KMS-11 (cell line): ENCODE data around the gene GJC1.

Source experiments
- H2AFZ ChIP-seq: fragments of 200-600 bp; sonication (generic); 2 replicates; pipeline ENCODE4 v1.6.1; 2016; ENCODE audit warnings: antibody characterized with exemption, mixed run types, low read depth
- H3K27ac ChIP-seq: fragments of 200-600 bp; sonication (generic); 2 replicates; pipeline ENCODE4 v1.6.1; 2016; ENCODE audit warnings: mild to moderate bottlenecking, mixed run types
- H3K27me3 ChIP-seq: fragments of 200-600 bp; sonication (generic); 2 replicates; pipeline ENCODE4 v1.6.1; 2017; ENCODE audit warnings: mild to moderate bottlenecking, low read depth, mixed run types, moderate library complexity; ENCODE audit not compliant: insufficient read depth
- H3K36me3 ChIP-seq: fragments of 200-600 bp; sonication (generic); 2 replicates; pipeline ENCODE4 v1.6.1; 2017; ENCODE audit warnings: mild to moderate bottlenecking, mixed run types; ENCODE audit not compliant: insufficient read depth
- H3K4me1 ChIP-seq: fragments of 200-600 bp; sonication (generic); 2 replicates; pipeline ENCODE4 v1.6.1; 2016; ENCODE audit warnings: mild to moderate bottlenecking, low read depth, mixed run types; ENCODE audit not compliant: poor library complexity, severe bottlenecking
- H3K4me2 ChIP-seq: fragments of 200-600 bp; sonication (generic); 2 replicates; pipeline ENCODE4 v1.7.0; 2016; ENCODE audit warnings: mild to moderate bottlenecking, mixed run types
- H3K4me3 ChIP-seq: fragments of 200-600 bp; sonication (generic); IDR thresholded peaks from 2 replicates; pipeline ENCODE4 v1.6.1; 2017; ENCODE audit warnings: low read depth, low read length, mixed read lengths; ENCODE audit not compliant: insufficient read depth
- H3K79me2 ChIP-seq: fragments of 200-600 bp; sonication (generic); 2 replicates; pipeline ENCODE4 v1.6.1; 2016; ENCODE audit warnings: low read depth, mixed run types; ENCODE audit not compliant: insufficient read depth
- H3K9ac ChIP-seq: fragments of 200-600 bp; sonication (generic); 2 replicates; pipeline ENCODE4 v1.6.1; 2016; ENCODE audit warnings: mild to moderate bottlenecking, mixed run types
- H4K20me1 ChIP-seq: fragments of 200-600 bp; sonication (generic); 2 replicates; pipeline ENCODE4 v1.6.1; 2016; ENCODE audit warnings: mild to moderate bottlenecking, mixed run types; ENCODE audit not compliant: insufficient read depth
- TF ChIP-seq, protein P1 (sequence below): fragments of 200-600 bp; sonication (generic); conservative IDR thresholded peaks from 2 replicates; pipeline ENCODE4 v1.6.1; 2017; ENCODE audit warnings: low read depth, mild to moderate bottlenecking, antibody characterized with exemption, low read length, moderate library complexity, mixed read lengths

GJC1 gene

GRCh38 chr17:44862278-44862914 is 32.3 kb upstream of the GJC1 start:
- Histone ChIP-seq H3K4me2 (no peak overlapping the region), H2AFZ (no peak overlapping the region), H3K4me3 (no peak overlapping the region), H3K27ac (no peak overlapping the region), H3K27me3 (no peaks in the 10 kb centered on the region), H3K9ac (no peak overlapping the region), H3K4me1 (peaks cover 3% of the 10 kb centered on the region), H4K20me1 (peaks cover 4% of the 10 kb centered on the region; the same call in 1 of the 2 replicates), H3K79me2 (no peaks in the 10 kb centered on the region), H3K36me3 (no peaks in the 10 kb centered on the region; the same call in 1 of the 2 replicates)
- TF ChIP-seq, protein P1, sequence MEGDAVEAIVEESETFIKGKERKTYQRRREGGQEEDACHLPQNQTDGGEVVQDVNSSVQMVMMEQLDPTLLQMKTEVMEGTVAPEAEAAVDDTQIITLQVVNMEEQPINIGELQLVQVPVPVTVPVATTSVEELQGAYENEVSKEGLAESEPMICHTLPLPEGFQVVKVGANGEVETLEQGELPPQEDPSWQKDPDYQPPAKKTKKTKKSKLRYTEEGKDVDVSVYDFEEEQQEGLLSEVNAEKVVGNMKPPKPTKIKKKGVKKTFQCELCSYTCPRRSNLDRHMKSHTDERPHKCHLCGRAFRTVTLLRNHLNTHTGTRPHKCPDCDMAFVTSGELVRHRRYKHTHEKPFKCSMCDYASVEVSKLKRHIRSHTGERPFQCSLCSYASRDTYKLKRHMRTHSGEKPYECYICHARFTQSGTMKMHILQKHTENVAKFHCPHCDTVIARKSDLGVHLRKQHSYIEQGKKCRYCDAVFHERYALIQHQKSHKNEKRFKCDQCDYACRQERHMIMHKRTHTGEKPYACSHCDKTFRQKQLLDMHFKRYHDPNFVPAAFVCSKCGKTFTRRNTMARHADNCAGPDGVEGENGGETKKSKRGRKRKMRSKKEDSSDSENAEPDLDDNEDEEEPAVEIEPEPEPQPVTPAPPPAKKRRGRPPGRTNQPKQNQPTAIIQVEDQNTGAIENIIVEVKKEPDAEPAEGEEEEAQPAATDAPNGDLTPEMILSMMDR: no peak

DNA sequence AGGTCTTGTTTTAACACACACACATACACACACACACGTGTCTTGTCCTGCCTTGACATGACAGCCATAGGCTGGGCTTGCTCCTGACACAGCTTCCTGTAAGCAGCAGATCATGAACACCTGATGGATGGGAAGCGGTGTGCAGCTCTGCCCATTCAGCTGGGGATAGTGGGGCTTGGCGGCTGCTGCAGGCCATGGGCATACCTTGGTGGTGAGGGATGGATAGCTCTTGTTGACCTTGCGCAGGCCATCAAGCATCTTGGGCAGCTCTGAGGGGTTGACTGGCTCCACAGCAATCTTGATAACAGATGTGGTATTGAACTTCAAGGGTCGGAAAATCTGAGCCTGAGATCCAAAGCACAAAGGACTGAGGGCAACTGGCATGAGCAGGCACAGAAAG is 29.6 kb upstream of the GJC1 start:
- no peaks in the 10 kb centered on the region for H3K79me2 ChIP-seq
- no peaks in the 10 kb centered on the region for H4K20me1 ChIP-seq
- TF ChIP-seq, protein P1: no peak
- peaks cover 3% of the 10 kb centered on the region; the same call in 1 of the 2 replicates for H3K36me3 ChIP-seq
- no peak overlapping the region for H3K4me3 ChIP-seq
- no peaks in the 10 kb centered on the region for H3K4me1 ChIP-seq
- H2AFZ ChIP-seq: no peak overlapping the region
- H3K9ac ChIP-seq: no peak overlapping the region
- H3K27me3 ChIP-seq: no peaks in the 10 kb centered on the region
- no peak overlapping the region for H3K4me2 ChIP-seq
- H3K27ac ChIP-seq: no peak overlapping the region

DNA sequence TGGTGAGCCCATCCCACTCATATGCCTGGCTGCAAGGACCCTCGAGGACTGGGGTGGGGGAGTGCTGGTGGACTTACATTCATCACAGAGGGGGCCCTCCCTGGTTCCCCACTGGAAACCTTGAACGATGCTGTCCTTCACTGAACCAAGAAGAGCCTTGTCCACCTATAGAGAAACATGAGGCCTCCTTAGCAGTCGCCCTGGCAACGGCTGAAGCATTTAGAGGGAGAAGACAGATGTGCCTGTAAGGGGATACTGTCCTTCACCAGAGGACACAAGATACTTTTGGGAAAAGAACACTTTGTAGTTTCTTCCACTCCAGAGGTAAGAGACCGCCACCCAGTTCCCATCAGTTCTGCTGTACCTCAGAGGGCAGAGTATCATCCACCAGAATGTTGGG is 24.1 kb upstream of the GJC1 start:
- H3K79me2 ChIP-seq: no peaks in the 10 kb centered on the region
- no peaks in the 10 kb centered on the region for H4K20me1 ChIP-seq
- H2AFZ ChIP-seq: no peak overlapping the region
- no peak overlapping the region for H3K4me3 ChIP-seq
- no peak overlapping the region for H3K27ac ChIP-seq
- H3K36me3 ChIP-seq: peaks cover 3% of the 10 kb centered on the region; the same call in 1 of the 2 replicates
- H3K4me1 ChIP-seq: peaks cover 7% of the 10 kb centered on the region
- no peak overlapping the region for H3K4me2 ChIP-seq
- no peak overlapping the region for H3K9ac ChIP-seq
- TF ChIP-seq, protein P1: no peak
- H3K27me3 ChIP-seq: no peaks in the 10 kb centered on the region

DNA sequence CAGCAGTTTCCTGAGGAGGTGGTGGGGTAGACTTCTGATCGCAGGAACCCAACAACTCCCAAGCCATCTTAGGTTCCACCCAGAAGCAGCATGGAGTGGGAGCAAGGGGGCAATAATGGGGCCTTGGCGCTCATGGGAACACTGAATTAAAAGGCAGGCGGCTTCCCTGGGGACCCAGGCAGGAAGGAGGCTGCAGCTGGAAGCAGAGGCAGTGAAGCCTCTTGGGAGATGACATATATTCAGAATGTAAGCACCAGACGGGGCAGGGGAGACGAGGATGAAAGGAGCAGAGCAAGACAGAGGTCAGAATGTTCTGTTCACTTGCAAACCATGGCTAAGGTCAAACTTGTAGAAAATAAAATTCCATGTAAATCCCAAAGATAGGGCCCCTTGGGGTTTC is 20.5 kb upstream of the GJC1 start:
- no peaks in the 10 kb centered on the region for H4K20me1 ChIP-seq
- peaks cover 3% of the 10 kb centered on the region; the same call in 1 of the 2 replicates for H3K36me3 ChIP-seq
- H3K9ac ChIP-seq: no peak overlapping the region

More for the DNA sequence above, 20.5 kb upstream of the GJC1 start:
- no peak overlapping the region for H3K4me3 ChIP-seq
- TF ChIP-seq, protein P1: no peak
- H2AFZ ChIP-seq: no peak overlapping the region
- H3K4me1 ChIP-seq: peaks cover 7% of the 10 kb centered on the region
- H3K4me2 ChIP-seq: no peak overlapping the region
- H3K27ac ChIP-seq: no peak overlapping the region
- H3K79me2 ChIP-seq: no peaks in the 10 kb centered on the region
- H3K27me3 ChIP-seq: no peaks in the 10 kb centered on the region
